Trophoblast cell (in vitro differentiated cells and primary cell): ENCODE results near the gene TNFSF4.

Source experiments
- DNase-seq, 2 donors: peaks; one replicate each; pipeline ENCODE4 v3.0.0-alpha.2; 2016
- H2AFZ ChIP-seq: 2 replicates; pipeline ENCODE4 v1.6.1; 2013; ENCODE audit warnings: low read length, moderate library complexity, mild to moderate bottlenecking; ENCODE audit not compliant: insufficient read depth, poor library complexity
- H2AK5ac ChIP-seq: 2 replicates; pipeline ENCODE4 v1.6.1; 2013; ENCODE audit warnings: mild to moderate bottlenecking, low read length
- H2BK120ac ChIP-seq: 2 replicates; pipeline ENCODE4 v1.6.1; 2013; ENCODE audit warnings: low read length, mild to moderate bottlenecking, moderate library complexity; ENCODE audit not compliant: insufficient read depth, poor library complexity
- H2BK12ac ChIP-seq: 2 replicates; pipeline ENCODE4 v1.6.1; 2013; ENCODE audit warnings: mild to moderate bottlenecking, low read length, moderate library complexity
- H2BK5ac ChIP-seq: 2 replicates; pipeline ENCODE4 v1.6.1; 2013; ENCODE audit warnings: low read length, low read depth, moderate library complexity, mild to moderate bottlenecking; ENCODE audit not compliant: poor library complexity
- H3K14ac ChIP-seq: 2 replicates; pipeline ENCODE4 v1.6.1; 2013; ENCODE audit warnings: mild to moderate bottlenecking, low read length
- H3K18ac ChIP-seq: 2 replicates; pipeline ENCODE4 v1.6.1; 2013; ENCODE audit warnings: mild to moderate bottlenecking, low read length
- H3K23ac ChIP-seq: 2 replicates; pipeline ENCODE4 v1.6.1; 2013; ENCODE audit warnings: low read length
- H3K27ac ChIP-seq: 2 replicates; pipeline ENCODE4 v1.5.1; 2013; ENCODE audit warnings: low read depth, mild to moderate bottlenecking, inconsistent platforms, low read length, moderate library complexity
- H3K27me3 ChIP-seq: 2 replicates; pipeline ENCODE4 v1.6.1; 2013; ENCODE audit warnings: inconsistent platforms, mild to moderate bottlenecking, low read length, moderate library complexity; ENCODE audit not compliant: insufficient read depth
- H3K36me3 ChIP-seq, 2 experiments: 1 replicate in 1 of 2; 2 replicates in 1 of 2; pipeline ENCODE4 v1.6.1; 2013; ENCODE audit warnings: low read length in 2 of 2, mild to moderate bottlenecking in 2 of 2, moderate library complexity in 1 of 2; ENCODE audit not compliant: insufficient read depth in 2 of 2, control insufficient read depth in 1 of 2
- H3K4ac ChIP-seq: 2 replicates; pipeline ENCODE4 v1.6.1; 2013; ENCODE audit warnings: low read depth, mild to moderate bottlenecking, low read length, moderate library complexity
- H3K4me1 ChIP-seq, 2 experiments: 1 replicate in 1 of 2; 2 replicates in 1 of 2; pipeline ENCODE4 v1.6.1; 2013; ENCODE audit warnings: low read length in 2 of 2, mild to moderate bottlenecking in 2 of 2, moderate library complexity in 1 of 2; ENCODE audit not compliant: insufficient read depth in 2 of 2, control insufficient read depth in 1 of 2
- H3K4me2 ChIP-seq: 2 replicates; pipeline ENCODE4 v1.6.1; 2013; ENCODE audit warnings: inconsistent platforms, mild to moderate bottlenecking, low read length, moderate library complexity
- H3K4me3 ChIP-seq: 2 replicates; pipeline ENCODE4 v1.5.1; 2013; ENCODE audit warnings: mild to moderate bottlenecking, low read depth, low read length, inconsistent platforms
- H3K79me1 ChIP-seq: one replicate; pipeline ENCODE4 v1.6.1; 2013; ENCODE audit warnings: low read length
- H3K79me2 ChIP-seq: 2 replicates; pipeline ENCODE4 v1.6.1; 2013; ENCODE audit warnings: low read length, mild to moderate bottlenecking; ENCODE audit not compliant: control insufficient read depth, insufficient read depth, poor library complexity
- H3K9ac ChIP-seq: 2 replicates; pipeline ENCODE4 v1.6.1; 2013; ENCODE audit warnings: mild to moderate bottlenecking, low read length
- H3K9me3 ChIP-seq: 2 replicates; pipeline ENCODE4 v1.6.1; 2013; ENCODE audit warnings: low read depth, mild to moderate bottlenecking, control low read depth, inconsistent platforms, low read length; ENCODE audit not compliant: insufficient read depth
- H4K12ac ChIP-seq: 2 replicates; pipeline ENCODE4 v1.6.1; 2013; ENCODE audit warnings: low read depth, mild to moderate bottlenecking, low read length, moderate library complexity
- H4K8ac ChIP-seq: 2 replicates; pipeline ENCODE4 v1.6.1; 2013; ENCODE audit warnings: low read depth, mild to moderate bottlenecking, low read length, moderate library complexity
- H4K91ac ChIP-seq: one replicate; pipeline ENCODE4 v1.6.1; 2013; ENCODE audit warnings: low read depth, mild to moderate bottlenecking, low read length, moderate library complexity
- WGBS: extraction: QIAGEN DNeasy Blood & Tissue Kit; methylation state at CpG from one replicate; pipeline ENCODE4 v1.1.7; 2013; ENCODE audit warnings: missing lambda C conversion rate; ENCODE audit not compliant: insufficient read length, insufficient coverage; ENCODE audit errors: extremely low coverage; 5-methylcytosine and 5-hydroxymethylcytosine counted together

Gene TNFSF4

GRCh38 chr1:173222149-173223030, 15.3 kb upstream of the TNFSF4 start:
- Histone ChIP-seq H2AK5ac (no peak overlapping the region), H4K8ac (no peak overlapping the region), H3K27me3 (no peaks in the 10 kb centered on the region), H4K91ac (no peak overlapping the region), H2AFZ (no peak overlapping the region), H3K9ac (no peak overlapping the region), H3K14ac (no peak overlapping the region), H3K79me2 (no peaks in the 10 kb centered on the region), H3K4me2 (no peak overlapping the region), H3K36me3 (no peaks in the 10 kb centered on the region), H3K4me1 (no peaks in the 10 kb centered on the region), H3K4me3 (no peak overlapping the region), H2BK12ac (no peak overlapping the region), H3K18ac (no peak overlapping the region), H2BK5ac (no peak overlapping the region), H2BK120ac (no peak overlapping the region), H3K79me1 (no peaks in the 10 kb centered on the region), H4K12ac (no peak overlapping the region), H3K9me3 (no peaks in the 10 kb centered on the region), H3K27ac (no peak overlapping the region), H3K23ac (no peak overlapping the region), H3K4ac (no peak overlapping the region)
- no CpG with 5 or more reads among the region's 3 CpGs for WGBS
- DNase-seq, result no peak

- Histone ChIP-seq H3K4ac (no peak overlapping the region), H4K8ac (no peak overlapping the region), H2BK12ac (no peak overlapping the region), H2BK120ac (no peak overlapping the region), H3K9me3 (no peaks in the 10 kb centered on the region), H3K4me2 (no peak overlapping the region), H3K14ac (no peak overlapping the region), H3K79me1 (no peaks in the 10 kb centered on the region), H2AK5ac (no peak overlapping the region), H2BK5ac (no peak overlapping the region), H3K4me1 (no peaks in the 10 kb centered on the region), H4K12ac (no peak overlapping the region), H3K23ac (no peak overlapping the region), H3K4me3 (no peak overlapping the region), H3K79me2 (no peaks in the 10 kb centered on the region), H4K91ac (no peak overlapping the region), H2AFZ (no peak overlapping the region), H3K27me3 (no peaks in the 10 kb centered on the region), H3K9ac (no peak overlapping the region), H3K27ac (no peak overlapping the region), H3K18ac (no peak overlapping the region), H3K36me3 (no peaks in the 10 kb centered on the region)
- no peak for DNase-seq
- no CpG with 5 or more reads among the region's 1 CpG for WGBS
Measured at GRCh38 chr1:173220157-173220556, 13.0 kb upstream of the TNFSF4 start.

- no peak overlapping the region for H3K4ac ChIP-seq
- no peak overlapping the region for H3K14ac ChIP-seq
- no peak overlapping the region for H4K8ac ChIP-seq
- H3K4me1 ChIP-seq, result no peaks in the 10 kb centered on the region
- no peak for DNase-seq
- H2BK5ac ChIP-seq, result no peak overlapping the region
- H2AK5ac ChIP-seq, result no peak overlapping the region
- no peak overlapping the region for H2BK12ac ChIP-seq
- H3K27me3 ChIP-seq, result no peaks in the 10 kb centered on the region
- no peak overlapping the region for H4K12ac ChIP-seq
- peaks cover 2% of the 10 kb centered on the region for H3K9me3 ChIP-seq
- H3K4me2 ChIP-seq, result no peak overlapping the region
- no peaks in the 10 kb centered on the region for H3K36me3 ChIP-seq
- no peaks in the 10 kb centered on the region for H3K79me2 ChIP-seq
- H3K23ac ChIP-seq, result no peak overlapping the region
- WGBS, result no CpG with 5 or more reads among the region's 1 CpG
- H3K18ac ChIP-seq, result no peak overlapping the region
- H4K91ac ChIP-seq, result no peak overlapping the region
- H2AFZ ChIP-seq, result no peak overlapping the region
- H3K9ac ChIP-seq, result no peak overlapping the region
- H3K4me3 ChIP-seq, result no peak overlapping the region
- no peaks in the 10 kb centered on the region for H3K79me1 ChIP-seq
- no peak overlapping the region for H2BK120ac ChIP-seq
- H3K27ac ChIP-seq, result no peak overlapping the region
Measured at GRCh38 chr1:173213665-173214064, 6.5 kb upstream of the TNFSF4 start.

GRCh38 chr1:173212952-173213491, 5.9 kb upstream of the TNFSF4 start:
- Histone ChIP-seq H3K27me3 (no peaks in the 10 kb centered on the region), H3K79me1 (no peaks in the 10 kb centered on the region), H3K79me2 (no peaks in the 10 kb centered on the region), H3K9ac (no peak overlapping the region), H2AFZ (no peak overlapping the region), H4K8ac (no peak overlapping the region), H2BK12ac (no peak overlapping the region), H4K12ac (no peak overlapping the region), H3K9me3 (peaks cover 2% of the 10 kb centered on the region), H3K4me2 (no peak overlapping the region), H3K18ac (no peak overlapping the region), H3K23ac (no peak overlapping the region), H4K91ac (no peak overlapping the region), H3K4me3 (no peak overlapping the region), H2BK5ac (no peak overlapping the region), H3K14ac (no peak overlapping the region), H3K27ac (no peak overlapping the region), H3K4me1 (no peaks in the 10 kb centered on the region), H2BK120ac (no peak overlapping the region), H3K4ac (no peak overlapping the region), H3K36me3 (no peaks in the 10 kb centered on the region), H2AK5ac (no peak overlapping the region)
- no peak for DNase-seq
- WGBS, result no CpG with 5 or more reads among the region's 2 CpGs
